ENCODE measurements around the gene VSTM2L.

Gene VSTM2L

GRCh38 chr20:37968841-37969401, 66.0 kb downstream of the VSTM2L start:
- DNase-seq (ENCODE audit: low read depth in 2 of 2), result no peak

GRCh38 chr20:37969949-37970855, 67.3 kb downstream of the VSTM2L start:
- no peak for DNase-seq (ENCODE audit: low read depth in 2 of 2)

GRCh38 chr20:37970856-37971245, 67.9 kb downstream of the VSTM2L start:
- DNase-seq (ENCODE audit: low read depth in 2 of 2), result no peak

GRCh38 chr20:37971561-37972127, 68.7 kb downstream of the VSTM2L start:
- DNase-seq (ENCODE audit: low read depth in 2 of 2), result no peak

GRCh38 chr20:37972256-37973058, 69.5 kb downstream of the VSTM2L start:
- DNase-seq (ENCODE audit: low read depth in 2 of 2), result no peak

- DNase-seq (ENCODE audit: low read depth in 2 of 2), result no peak
Measured at GRCh38 chr20:37973059-37973910, 70.4 kb downstream of the VSTM2L start.

GRCh38 chr20:37976887-37977286, 74.0 kb downstream of the VSTM2L start:
- no peak for DNase-seq (ENCODE audit: low read depth in 2 of 2)

DNA sequence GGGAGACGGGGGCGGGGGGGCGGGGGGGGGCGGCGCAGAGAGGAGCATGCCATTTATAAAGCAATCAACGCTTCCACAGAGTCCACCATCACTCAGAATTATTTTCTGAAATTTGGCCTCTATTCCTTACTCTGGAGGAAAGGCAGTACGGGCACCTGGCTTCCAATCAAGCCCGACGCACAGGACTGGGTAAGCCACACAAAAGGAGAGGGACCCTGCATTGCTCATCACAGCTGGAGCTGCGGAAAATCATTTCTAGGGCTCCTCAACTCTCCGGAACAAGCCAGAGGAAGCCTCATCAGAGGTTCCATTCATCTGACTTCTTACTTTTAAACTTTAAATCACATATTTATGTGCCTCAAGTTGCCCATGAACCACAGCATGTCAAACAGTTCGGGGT, 74.4 kb downstream of the VSTM2L start:
- DNase-seq (ENCODE audit: low read depth in 2 of 2), result no peak

DNA sequence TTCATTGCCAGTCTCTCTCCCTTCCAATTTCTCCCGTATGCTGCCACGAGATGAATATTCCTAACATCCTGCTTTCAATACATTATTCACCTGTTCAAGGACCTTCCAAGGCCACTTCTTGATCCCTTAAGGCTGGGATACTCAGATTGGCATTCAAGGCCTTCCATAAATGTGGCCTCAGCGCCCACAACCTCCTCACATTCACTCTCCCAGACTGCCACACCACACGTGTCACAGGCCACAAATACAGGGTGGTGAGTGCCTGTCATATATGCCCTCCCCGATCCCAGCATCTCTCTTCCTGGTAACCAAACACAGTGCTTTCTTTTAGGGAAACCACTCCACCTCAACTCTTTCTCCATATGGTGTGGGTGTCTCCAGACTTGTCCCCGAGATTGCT, 74.9 kb downstream of the VSTM2L start:
- DNase-seq (ENCODE audit: low read depth in 2 of 2), result no peak

DNA sequence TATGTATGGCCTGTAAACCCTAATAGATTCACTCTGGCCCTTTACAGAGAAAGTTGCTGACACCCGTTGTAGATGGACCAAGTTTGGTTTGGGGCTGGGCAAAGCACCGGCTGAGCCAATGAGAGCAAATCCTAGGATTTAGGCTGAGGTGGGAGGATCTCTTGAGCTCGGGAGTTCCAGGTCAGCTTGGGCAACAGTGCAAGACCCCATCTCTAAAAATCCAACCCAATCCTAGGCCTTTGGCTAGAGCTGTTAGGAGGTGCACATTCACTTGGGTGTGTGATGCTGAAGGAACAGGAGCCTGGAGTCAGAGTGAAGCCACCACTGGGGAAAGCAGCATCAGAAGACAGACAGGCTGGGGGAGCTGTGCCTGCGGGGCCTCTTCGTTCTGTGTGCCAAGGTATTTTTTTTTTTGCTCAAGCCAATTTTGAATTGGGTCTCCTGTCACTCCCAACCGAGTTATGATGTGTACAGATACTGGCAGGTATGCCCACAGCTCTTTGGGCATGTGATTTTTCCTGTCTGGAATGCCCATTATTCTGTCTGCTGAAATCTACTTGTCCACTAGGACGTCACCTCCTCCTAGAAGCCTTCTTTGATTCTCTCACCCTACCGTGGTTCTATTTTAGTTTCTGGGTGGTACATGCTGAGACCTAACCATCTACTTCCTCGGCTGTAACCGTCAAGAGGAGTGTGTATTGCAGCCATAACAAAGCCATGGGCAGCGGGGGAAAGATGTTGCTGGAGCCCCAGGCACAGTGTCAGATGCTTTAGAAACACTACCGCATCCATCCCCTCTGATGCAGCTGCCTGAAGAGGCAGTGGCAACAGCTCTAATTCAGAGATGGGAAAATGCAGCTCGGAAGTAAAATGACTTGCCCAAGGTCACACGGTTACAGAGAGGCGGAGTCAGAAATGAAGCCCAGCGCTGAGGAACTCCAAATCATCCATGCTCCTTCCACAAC, 76.4 kb downstream of the VSTM2L start:
- no peak for DNase-seq (ENCODE audit: low read depth in 2 of 2)

DNA sequence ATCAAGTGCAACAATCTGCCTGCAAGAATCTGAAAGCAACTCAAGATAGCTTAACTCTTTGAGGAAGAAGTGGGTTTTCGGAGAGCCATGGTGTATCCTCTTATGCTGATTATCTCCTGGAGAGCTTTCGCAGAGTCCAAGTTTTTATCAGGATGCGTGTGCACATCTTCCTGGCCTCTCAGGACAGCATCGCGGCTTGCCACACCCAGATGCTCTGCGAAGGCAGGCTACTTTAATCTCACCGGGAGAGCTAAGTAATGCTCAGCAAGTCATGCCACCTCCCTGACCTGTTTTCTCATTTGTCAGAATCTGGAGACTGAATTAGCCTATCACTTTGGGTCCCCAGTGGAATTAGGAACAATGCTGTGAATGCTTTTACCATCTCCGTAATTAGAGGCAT, 77.5 kb downstream of the VSTM2L start:
- no peak for DNase-seq (ENCODE audit: low read depth in 2 of 2)

DNA sequence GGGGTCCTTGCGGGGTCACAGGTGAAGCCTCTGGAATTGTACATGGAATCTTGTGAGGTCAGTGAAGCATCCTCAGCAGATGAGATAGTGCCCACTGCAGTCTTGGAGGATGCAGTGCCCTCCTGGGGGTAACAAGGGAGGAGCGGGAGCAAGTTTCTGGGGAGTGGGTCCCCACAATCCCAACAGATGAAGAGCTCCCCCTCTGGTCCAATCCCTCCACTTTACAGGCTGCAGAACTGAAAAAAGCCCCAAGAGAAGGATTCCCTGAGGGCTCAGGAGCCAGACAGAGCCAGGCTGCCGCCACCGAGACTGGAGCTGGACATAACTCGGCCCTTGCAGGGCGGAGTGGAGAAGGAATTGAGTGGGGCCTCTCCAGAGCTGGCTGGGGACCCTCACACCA, 77.9 kb downstream of the VSTM2L start:
- no peak for DNase-seq (ENCODE audit: low read depth in 2 of 2)

DNA sequence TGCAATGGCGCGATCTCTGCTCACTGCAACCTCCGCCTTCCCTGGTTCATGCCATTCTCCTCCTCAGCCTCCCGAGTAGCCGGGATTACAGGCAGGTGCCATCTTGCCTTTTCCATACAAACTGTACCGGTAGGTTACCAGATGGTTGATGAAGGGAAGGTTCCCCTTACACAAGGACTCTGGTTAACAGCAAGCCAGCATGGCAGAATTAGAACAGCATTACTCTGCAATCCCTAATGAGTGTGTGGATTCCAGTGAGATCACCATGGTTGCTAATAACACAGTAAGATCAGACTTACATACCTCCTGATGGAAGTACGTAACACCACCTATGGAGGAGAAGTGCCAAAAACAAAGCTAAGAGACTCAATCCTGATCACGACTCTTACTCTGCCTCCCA, 78.6 kb downstream of the VSTM2L start:
- DNase-seq (ENCODE audit: low read depth in 2 of 2), result no peak

- DNase-seq (ENCODE audit: low read depth in 2 of 2), result no peak
Measured at GRCh38 chr20:37983286-37983685, 80.4 kb downstream of the VSTM2L start.

GRCh38 chr20:37984018-37984785, 81.3 kb downstream of the VSTM2L start:
- DNase-seq (ENCODE audit: low read depth in 2 of 2), result no peak

- DNase-seq (ENCODE audit: low read depth in 2 of 2), result no peak
Measured at GRCh38 chr20:37986044-37986858, 83.3 kb downstream of the VSTM2L start.

GRCh38 chr20:37986873-37987601, 84.1 kb downstream of the VSTM2L start:
- no peak for DNase-seq (ENCODE audit: low read depth in 2 of 2)

All from stimulated activated CD8-positive, alpha-beta memory T cell treated with anti-CD3 and anti-CD28 coated beads, Interleukin-7, amount 100 ng/mL, for 4 hours (primary cell).